Spinal cord (tissue), 10 donors: ENCODE results near the gene TSHZ2. TPM values are rescaled to one million over a fixed set of nuclear protein-coding genes. Genes with fewer than 3 reads are reported as not detected.

Source experiments
- DNase-seq, 6 donors: peaks; one replicate each; pipeline versions ENCODE4 v3.0.0 to v3.0.0-alpha.2; 2013 to 2015; ENCODE audit warnings: low spot score in 6 of 6, low read depth in 4 of 6
- H3K27ac ChIP-seq: one replicate; pipeline ENCODE4 v1.5.1; 2013; ENCODE audit warnings: low read depth, low read length, control low read depth
- H3K27me3 ChIP-seq: one replicate; pipeline ENCODE4 v1.6.1; 2013; ENCODE audit warnings: low read length; ENCODE audit not compliant: control insufficient read depth, insufficient read depth
- H3K36me3 ChIP-seq: one replicate; pipeline ENCODE4 v1.6.1; 2013; ENCODE audit warnings: low read length; ENCODE audit not compliant: control insufficient read depth, insufficient read depth
- H3K4me1 ChIP-seq: one replicate; pipeline ENCODE4 v1.6.1; 2013; ENCODE audit warnings: low read length; ENCODE audit not compliant: control insufficient read depth, insufficient read depth
- H3K4me3 ChIP-seq: one replicate; pipeline ENCODE4 v1.5.1; 2013; ENCODE audit warnings: low read depth, low read length, control low read depth
- H3K9me3 ChIP-seq: one replicate; pipeline ENCODE4 v1.6.1; 2013; ENCODE audit warnings: low read length; ENCODE audit not compliant: control insufficient read depth, insufficient read depth
- WGBS: methylation state at CpG from one replicate; pipeline ENCODE4 v1.1.5; 2013; ENCODE audit warnings: missing lambda C conversion rate; ENCODE audit not compliant: insufficient coverage; 5-methylcytosine and 5-hydroxymethylcytosine counted together
- polyA plus RNA-seq, 2 donors: library from polyadenylated mRNA; unstranded; fragments of 120-200 nt; gene quantifications; one replicate each; pipeline ENCODE4 v1.2.1, GENCODE V29; 2013; ENCODE audit not compliant: insufficient read length in 2 of 2
- total RNA-seq, 2 donors: library from RNA; depleted of rRNA in 1 of 2; stranded (reverse); fragments of 120-200 nt in 1 of 2; fragments of >200 nt in 1 of 2; gene quantifications; one replicate each; pipeline versions ENCODE4 v1.2.3 to v1.2.4, GENCODE V29; 2013 to 2014
- donor health status: healthy.

The TSHZ2 gene
- total and polyA plus RNA-seq, 4 donors, result 11.8 to 33.0 (median 25.7) TPM

DNA sequence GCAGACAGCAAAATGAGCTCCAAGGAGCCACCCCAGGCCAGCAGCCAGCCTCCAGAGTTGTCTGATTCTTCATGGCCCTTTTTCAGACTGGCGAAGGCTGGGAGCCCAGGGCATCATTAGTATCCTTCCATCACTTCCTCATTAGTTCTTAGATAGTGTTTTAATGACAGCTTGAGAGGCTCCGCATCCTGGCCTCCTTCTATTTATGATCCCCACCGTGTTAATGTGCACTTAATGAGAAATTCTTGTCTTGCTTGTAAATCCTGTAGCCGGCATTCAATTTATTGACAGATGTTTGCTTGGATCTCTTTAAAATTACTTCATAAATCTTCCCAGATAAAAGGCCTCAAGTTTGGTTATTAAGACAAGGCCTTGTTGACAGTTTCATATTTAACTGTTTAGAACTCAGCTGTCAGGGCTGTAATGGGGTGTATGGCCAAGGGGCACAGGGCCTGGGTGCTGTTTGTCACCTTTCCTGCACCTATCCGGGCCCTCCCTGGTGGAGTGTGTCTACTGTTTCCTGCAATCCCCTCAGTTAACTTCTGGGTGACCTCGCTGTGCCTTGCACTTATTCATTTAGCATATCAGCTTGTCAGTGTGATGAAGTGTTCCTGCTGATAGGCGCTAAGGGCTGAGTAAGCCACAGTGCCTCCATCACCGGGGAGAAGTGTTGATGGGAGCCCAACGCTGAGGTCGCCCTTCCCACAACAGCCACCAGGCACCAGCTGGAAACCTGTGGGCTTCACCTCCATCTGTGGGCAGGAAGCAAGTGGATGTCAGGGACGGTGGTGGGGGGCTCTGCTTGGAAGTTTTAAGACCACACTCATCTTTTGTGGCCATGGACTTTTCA is 169.3 kb downstream of the TSHZ2 start:
- no peaks in the 10 kb centered on the region for H3K27me3 ChIP-seq
- WGBS, result 83% methylated on average over 1 of the region's 11 CpGs
- no peak overlapping the region for H3K4me3 ChIP-seq
- no peaks in the 10 kb centered on the region for H3K9me3 ChIP-seq
- H3K27ac ChIP-seq, result no peak overlapping the region
- H3K4me1 ChIP-seq, result peaks cover 3% of the 10 kb centered on the region
- peak in 1 of 6 donors; percentile 80 for DNase-seq
- H3K36me3 ChIP-seq, result no peaks in the 10 kb centered on the region

DNA sequence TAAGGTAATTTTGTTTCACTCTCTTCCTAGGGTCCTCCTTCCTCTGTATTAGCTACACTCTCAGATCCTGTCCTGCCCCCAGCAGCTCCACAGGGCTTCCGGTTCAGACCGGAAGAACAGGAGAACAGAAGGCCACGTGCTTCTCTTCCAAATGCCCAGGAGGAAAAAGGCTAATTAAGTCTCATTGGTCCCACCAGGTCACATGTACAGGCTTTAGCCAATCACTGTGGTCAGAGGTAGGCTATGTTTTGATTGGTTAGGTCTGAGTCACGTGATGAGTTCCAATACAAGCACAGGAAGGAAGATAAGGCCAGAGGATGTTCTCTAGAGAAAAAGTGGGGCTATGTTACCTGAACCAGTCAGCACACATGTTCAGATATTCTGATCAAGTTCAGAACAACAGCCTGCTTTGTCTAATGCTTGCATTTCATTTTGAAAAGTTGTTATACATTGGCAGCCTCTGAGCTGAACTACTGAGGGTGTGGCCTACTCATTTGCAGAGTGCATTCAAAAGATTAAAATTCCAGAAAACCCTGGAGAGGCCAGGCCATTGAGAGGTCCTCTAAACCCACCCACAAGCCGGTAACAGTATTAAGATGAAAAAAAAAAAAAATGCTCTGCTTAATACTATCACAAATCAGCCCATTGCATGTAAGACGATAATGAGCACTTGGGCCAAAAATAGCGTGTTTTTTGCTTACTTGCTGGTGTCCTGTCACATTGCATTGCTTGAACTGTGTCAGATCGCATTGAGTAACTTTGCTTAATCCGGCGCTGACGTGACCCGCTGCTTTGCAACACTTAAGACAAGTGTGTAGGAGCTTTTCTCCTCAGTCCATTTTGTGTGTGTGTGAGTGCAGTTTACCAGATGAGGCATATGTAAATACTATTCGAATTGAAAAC is 170.3 kb downstream of the TSHZ2 start:
- DNase-seq, result no peak
- Histone ChIP-seq H3K27ac (no peak overlapping the region), H3K4me1 (peaks cover 3% of the 10 kb centered on the region), H3K9me3 (no peaks in the 10 kb centered on the region), H3K4me3 (no peak overlapping the region), H3K27me3 (no peaks in the 10 kb centered on the region), H3K36me3 (no peaks in the 10 kb centered on the region)
- WGBS, result 94% methylated on average over 6 of the region's 13 CpGs

- DNase-seq, result no peak
- H3K27me3 ChIP-seq, result no peaks in the 10 kb centered on the region
- H3K9me3 ChIP-seq, result no peaks in the 10 kb centered on the region
- H3K27ac ChIP-seq, result no peak overlapping the region
- H3K4me3 ChIP-seq, result no peak overlapping the region
- WGBS, result 81% methylated on average over 4 of the region's 10 CpGs
- no peaks in the 10 kb centered on the region for H3K36me3 ChIP-seq
- H3K4me1 ChIP-seq, result peaks cover 6% of the 10 kb centered on the region
Observed at GRCh38 chr20:53146201-53146891, 174.2 kb downstream of the TSHZ2 start.

GRCh38 chr20:53148771-53149147 is 176.6 kb downstream of the TSHZ2 start:
- H3K27ac ChIP-seq, result peak overlapping the region; percentile 48
- no peaks in the 10 kb centered on the region for H3K27me3 ChIP-seq
- H3K4me3 ChIP-seq, result no peak overlapping the region
- WGBS, result no CpG with 5 or more reads among the region's 3 CpGs
- peaks cover 3% of the 10 kb centered on the region for H3K4me1 ChIP-seq
- peak in 2 of 6 donors; percentile 24 to 63 for DNase-seq
- no peaks in the 10 kb centered on the region for H3K9me3 ChIP-seq
- no peaks in the 10 kb centered on the region for H3K36me3 ChIP-seq

- Histone ChIP-seq H3K36me3 (no peaks in the 10 kb centered on the region), H3K27me3 (no peaks in the 10 kb centered on the region), H3K27ac (peak overlapping the region; percentile 48), H3K4me3 (no peak overlapping the region), H3K9me3 (no peaks in the 10 kb centered on the region), H3K4me1 (peaks cover 3% of the 10 kb centered on the region)
- DNase-seq, result peak in 5 of 6 donors; percentile 38 to 86 (median 45)
- 11% methylated on average over 5 of the region's 7 CpGs for WGBS
Observed at GRCh38 chr20:53149148-53149889, 177.2 kb downstream of the TSHZ2 start.

DNA sequence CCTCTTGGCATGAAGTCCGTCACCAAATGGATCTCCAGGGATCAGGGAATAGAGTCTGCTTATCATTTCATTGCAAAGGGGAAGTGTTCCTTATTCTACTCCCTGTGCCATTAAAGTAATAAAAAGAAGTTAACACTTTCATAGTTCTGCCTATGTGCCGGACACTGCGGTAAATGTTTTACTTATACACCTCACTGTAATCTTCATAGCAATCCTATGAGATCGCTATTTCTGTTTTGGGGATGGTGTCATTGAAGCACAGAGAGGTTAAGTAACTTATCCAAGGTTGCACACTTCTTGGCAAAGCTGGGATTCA is 177.7 kb downstream of the TSHZ2 start:
- Histone ChIP-seq H3K36me3 (no peaks in the 10 kb centered on the region), H3K9me3 (no peaks in the 10 kb centered on the region), H3K4me1 (peaks cover 3% of the 10 kb centered on the region), H3K4me3 (no peak overlapping the region), H3K27me3 (no peaks in the 10 kb centered on the region), H3K27ac (no peak overlapping the region)
- WGBS, result no CpG with 5 or more reads among the region's 4 CpGs
- no peak for DNase-seq

GRCh38 chr20:53150532-53150931 is 178.4 kb downstream of the TSHZ2 start:
- no peaks in the 10 kb centered on the region for H3K36me3 ChIP-seq
- no peak for DNase-seq
- peaks cover 3% of the 10 kb centered on the region for H3K4me1 ChIP-seq
- H3K9me3 ChIP-seq, result no peaks in the 10 kb centered on the region
- no CpG with 5 or more reads among the region's 1 CpG for WGBS
- H3K4me3 ChIP-seq, result no peak overlapping the region
- H3K27ac ChIP-seq, result no peak overlapping the region
- no peaks in the 10 kb centered on the region for H3K27me3 ChIP-seq

GRCh38 chr20:53152228-53152627 is 180.1 kb downstream of the TSHZ2 start:
- no peaks in the 10 kb centered on the region for H3K9me3 ChIP-seq
- no peaks in the 10 kb centered on the region for H3K36me3 ChIP-seq
- H3K4me1 ChIP-seq, result peaks cover 3% of the 10 kb centered on the region
- no peak overlapping the region for H3K4me3 ChIP-seq
- no peaks in the 10 kb centered on the region for H3K27me3 ChIP-seq
- no peak overlapping the region for H3K27ac ChIP-seq
- DNase-seq, result no peak

- Histone ChIP-seq H3K4me3 (no peak overlapping the region), H3K9me3 (no peaks in the 10 kb centered on the region), H3K27ac (no peak overlapping the region), H3K27me3 (no peaks in the 10 kb centered on the region), H3K4me1 (peaks cover 3% of the 10 kb centered on the region), H3K36me3 (no peaks in the 10 kb centered on the region)
- no peak for DNase-seq
- no CpG with 5 or more reads among the region's 2 CpGs for WGBS
Observed at GRCh38 chr20:53154540-53154939, 182.4 kb downstream of the TSHZ2 start.
